Measurements from ENCODE around the gene NOL4L.

- TF ChIP-seq RCOR1 (IDR thresholded peaks at IDR 0.05; ENCODE audit: low read depth, low read length) = no peak
- no peak for TF ChIP-seq POLR2A (IDR thresholded peaks at IDR 0.05; ENCODE audit: low read length)
- TF ChIP-seq, protein P1, sequence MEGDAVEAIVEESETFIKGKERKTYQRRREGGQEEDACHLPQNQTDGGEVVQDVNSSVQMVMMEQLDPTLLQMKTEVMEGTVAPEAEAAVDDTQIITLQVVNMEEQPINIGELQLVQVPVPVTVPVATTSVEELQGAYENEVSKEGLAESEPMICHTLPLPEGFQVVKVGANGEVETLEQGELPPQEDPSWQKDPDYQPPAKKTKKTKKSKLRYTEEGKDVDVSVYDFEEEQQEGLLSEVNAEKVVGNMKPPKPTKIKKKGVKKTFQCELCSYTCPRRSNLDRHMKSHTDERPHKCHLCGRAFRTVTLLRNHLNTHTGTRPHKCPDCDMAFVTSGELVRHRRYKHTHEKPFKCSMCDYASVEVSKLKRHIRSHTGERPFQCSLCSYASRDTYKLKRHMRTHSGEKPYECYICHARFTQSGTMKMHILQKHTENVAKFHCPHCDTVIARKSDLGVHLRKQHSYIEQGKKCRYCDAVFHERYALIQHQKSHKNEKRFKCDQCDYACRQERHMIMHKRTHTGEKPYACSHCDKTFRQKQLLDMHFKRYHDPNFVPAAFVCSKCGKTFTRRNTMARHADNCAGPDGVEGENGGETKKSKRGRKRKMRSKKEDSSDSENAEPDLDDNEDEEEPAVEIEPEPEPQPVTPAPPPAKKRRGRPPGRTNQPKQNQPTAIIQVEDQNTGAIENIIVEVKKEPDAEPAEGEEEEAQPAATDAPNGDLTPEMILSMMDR (IDR thresholded peaks at IDR 0.05) = no peak
- TF ChIP-seq FOSL2 (IDR thresholded peaks at IDR 0.05) = no peak
- TF ChIP-seq FOSL2 (CRISPR knock-in tag; IDR thresholded peaks at IDR 0.05) = no peak
- no peak for TF ChIP-seq RFX5 (IDR thresholded peaks at IDR 0.05)
These were observed 66.3 kb downstream of the NOL4L start for GRCh38 chr20:32518593-32519380.
